ENCODE data around the gene ATXN7L1. TPM values are rescaled to one million over a fixed set of nuclear protein-coding genes. Genes with fewer than 3 reads are reported as not detected.
"Not testable (repeated sequence)": the region's sequence is repeated elsewhere in the genome, so short reads cannot be mapped to it uniquely, and the experiment has no call there.

Gene ATXN7L1
- polyA plus RNA-seq, 4 donors: 9.4 to 12.6 (median 10.8) TPM

- no peak for DNase-seq (ENCODE audit: low read depth in 4 of 4, low spot score in 3 of 4)
Measured at GRCh38 chr7:105862276-105862675, 14.1 kb downstream of the ATXN7L1 start.

DNA sequence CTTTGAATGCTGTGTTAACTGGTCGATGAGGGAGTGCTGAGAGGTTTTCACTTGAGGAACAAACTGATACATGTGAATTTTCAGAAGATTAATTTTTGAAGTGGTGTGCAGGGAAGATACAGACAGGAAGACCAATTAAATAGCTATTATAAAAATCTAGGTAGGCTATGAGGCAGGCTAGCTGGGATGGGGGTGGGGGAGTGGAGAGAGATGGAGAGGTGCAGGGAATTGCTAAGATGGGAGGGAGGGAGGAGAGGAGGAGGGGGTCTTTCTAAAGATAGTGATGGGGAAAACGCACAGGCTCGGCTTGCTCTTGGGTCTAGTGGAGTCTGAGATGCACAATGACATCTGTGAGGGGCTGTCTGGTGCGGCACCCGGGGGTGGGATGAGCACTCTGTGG is 15.2 kb downstream of the ATXN7L1 start:
- DNase-seq (ENCODE audit: low read depth in 4 of 4, low spot score in 3 of 4): no peak

- no peak for DNase-seq (ENCODE audit: low read depth in 4 of 4, low spot score in 3 of 4)
Measured at GRCh38 chr7:105860793-105861192, 15.6 kb downstream of the ATXN7L1 start.

- DNase-seq (ENCODE audit: low read depth in 4 of 4, low spot score in 3 of 4): no peak
Measured at GRCh38 chr7:105857009-105857952, 19.1 kb downstream of the ATXN7L1 start.

- no peak for DNase-seq (ENCODE audit: low read depth in 4 of 4, low spot score in 3 of 4)
Measured at GRCh38 chr7:105854498-105854897, 21.9 kb downstream of the ATXN7L1 start.

GRCh38 chr7:105853931-105854419 is 22.4 kb downstream of the ATXN7L1 start:
- DNase-seq (ENCODE audit: low read depth in 4 of 4, low spot score in 3 of 4): peak in 3 of 4 donors; percentile 40 to 59 (median 51)

DNA sequence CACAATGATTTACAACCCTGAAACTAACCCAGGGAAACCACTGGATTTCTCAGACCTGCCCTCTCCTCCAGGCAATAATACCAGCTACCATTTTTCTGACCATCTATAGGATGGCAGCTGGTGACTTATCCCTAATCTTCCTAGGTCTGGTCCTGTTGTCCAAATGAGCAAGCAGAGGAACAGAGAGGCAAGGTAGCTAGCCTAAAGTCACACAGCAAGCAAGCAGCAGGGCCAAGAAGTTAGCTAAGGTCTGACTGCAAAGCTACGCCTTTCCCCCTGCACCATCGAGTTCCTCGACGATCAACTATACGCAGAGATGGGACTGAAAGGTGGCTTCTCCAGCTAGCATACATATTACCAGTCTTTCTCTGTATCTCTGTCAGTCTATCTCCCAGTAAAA is 25.3 kb downstream of the ATXN7L1 start:
- no peak for DNase-seq (ENCODE audit: low read depth in 4 of 4, low spot score in 3 of 4)

DNA sequence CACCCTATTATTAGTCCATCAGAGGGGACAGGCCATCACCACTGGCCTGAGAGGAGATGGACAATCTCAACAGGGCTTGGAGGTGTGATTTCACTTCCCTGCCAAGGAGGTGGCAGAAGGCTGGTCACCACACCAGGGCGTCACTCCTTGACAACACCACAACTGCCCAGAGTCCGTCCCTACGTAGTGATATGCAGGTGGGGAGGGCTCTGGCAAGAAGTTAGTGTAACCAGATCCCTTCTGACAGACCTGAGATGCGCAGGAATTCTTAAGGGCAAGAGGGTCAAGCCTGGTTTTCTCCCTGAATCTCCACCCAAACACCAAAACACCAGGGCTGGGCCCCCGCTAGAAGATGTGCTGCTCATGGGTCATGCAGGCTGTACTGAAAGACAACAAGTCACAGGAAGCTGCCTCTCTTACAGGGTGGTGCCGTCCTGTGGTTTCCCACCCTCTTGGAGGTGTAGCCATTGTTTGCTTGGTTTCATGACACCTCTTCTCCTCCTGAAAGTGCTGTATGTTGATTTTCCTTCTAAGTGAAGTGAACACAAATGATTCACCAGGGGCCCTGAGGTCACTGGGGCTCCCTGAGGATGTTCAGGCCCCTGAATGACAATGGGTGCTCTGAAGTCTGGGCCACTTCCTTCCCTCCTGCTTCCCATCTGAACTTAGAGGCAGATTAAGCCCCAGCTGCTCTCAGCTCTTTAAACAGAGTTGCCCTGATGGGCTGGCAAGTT is 27.1 kb downstream of the ATXN7L1 start:
- no peak for DNase-seq (ENCODE audit: low read depth in 4 of 4, low spot score in 3 of 4)

- DNase-seq (ENCODE audit: low read depth in 4 of 4, low spot score in 3 of 4): no peak
Measured at GRCh38 chr7:105846404-105846803, 30.0 kb downstream of the ATXN7L1 start.

DNA sequence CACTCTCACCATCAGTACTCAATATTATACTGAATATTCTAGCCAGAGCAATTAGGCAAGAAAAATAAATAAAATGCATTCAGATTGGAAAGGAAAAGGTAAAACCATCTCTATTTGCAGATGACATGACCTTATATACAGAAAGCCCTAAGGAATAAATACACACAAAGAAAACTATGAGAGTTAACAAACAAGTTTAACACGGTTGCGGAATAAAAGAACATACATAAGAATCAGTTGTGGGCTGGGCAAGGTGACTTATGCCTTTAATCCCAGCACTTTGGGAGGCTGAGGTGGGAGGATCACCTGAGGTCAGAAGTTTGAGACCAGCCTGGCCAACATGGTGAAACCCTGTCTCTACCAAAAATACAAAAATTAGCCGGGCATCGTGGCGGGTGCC is 31.7 kb downstream of the ATXN7L1 start:
- DNase-seq (ENCODE audit: low read depth in 4 of 4, low spot score in 3 of 4): not testable (repeated sequence)

GRCh38 chr7:105841866-105842265 is 34.5 kb downstream of the ATXN7L1 start:
- no peak for DNase-seq (ENCODE audit: low read depth in 4 of 4, low spot score in 3 of 4)

DNA sequence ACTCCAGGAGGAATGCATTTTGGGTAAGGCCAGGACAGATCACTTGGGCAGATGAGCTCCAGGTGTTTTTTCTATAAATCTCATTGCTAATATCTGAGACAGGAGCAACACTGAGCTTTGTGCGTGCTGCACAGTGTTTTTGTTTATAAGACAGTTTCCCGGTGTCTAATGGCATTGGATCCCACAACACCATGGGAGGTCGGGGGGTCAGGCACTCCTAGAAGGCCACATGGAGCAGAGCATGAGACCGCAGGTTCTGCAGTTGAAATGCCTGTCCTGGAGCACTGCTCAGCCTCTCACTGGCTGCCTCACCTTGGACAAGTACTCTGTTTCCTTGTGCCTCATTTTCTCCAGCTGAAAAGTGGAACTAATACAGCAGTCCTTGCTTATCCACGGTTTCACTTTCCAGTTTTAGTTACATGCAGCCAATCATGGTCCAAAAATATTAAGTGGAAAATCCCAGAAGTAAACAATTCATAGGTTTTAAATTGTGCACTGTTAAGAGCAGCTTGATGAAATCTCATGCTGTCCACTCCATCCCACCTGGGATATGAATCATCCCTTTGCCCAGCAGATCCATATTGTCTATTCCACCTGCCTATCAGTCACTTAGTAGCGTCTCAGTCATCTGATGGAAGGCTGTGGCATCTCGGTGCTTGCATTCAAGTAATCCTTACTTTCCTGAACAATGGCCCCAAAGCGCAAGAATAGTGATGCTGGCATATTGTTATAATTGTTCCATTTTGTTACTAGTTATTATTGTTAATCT is 35.2 kb downstream of the ATXN7L1 start:
- no peak for DNase-seq (ENCODE audit: low read depth in 4 of 4, low spot score in 3 of 4)

- DNase-seq (ENCODE audit: low read depth in 4 of 4, low spot score in 3 of 4): no peak
Measured at GRCh38 chr7:105839266-105839665, 37.1 kb downstream of the ATXN7L1 start.

- no peak for DNase-seq (ENCODE audit: low read depth in 4 of 4, low spot score in 3 of 4)
Measured at GRCh38 chr7:105838627-105839231, 37.7 kb downstream of the ATXN7L1 start.

DNA sequence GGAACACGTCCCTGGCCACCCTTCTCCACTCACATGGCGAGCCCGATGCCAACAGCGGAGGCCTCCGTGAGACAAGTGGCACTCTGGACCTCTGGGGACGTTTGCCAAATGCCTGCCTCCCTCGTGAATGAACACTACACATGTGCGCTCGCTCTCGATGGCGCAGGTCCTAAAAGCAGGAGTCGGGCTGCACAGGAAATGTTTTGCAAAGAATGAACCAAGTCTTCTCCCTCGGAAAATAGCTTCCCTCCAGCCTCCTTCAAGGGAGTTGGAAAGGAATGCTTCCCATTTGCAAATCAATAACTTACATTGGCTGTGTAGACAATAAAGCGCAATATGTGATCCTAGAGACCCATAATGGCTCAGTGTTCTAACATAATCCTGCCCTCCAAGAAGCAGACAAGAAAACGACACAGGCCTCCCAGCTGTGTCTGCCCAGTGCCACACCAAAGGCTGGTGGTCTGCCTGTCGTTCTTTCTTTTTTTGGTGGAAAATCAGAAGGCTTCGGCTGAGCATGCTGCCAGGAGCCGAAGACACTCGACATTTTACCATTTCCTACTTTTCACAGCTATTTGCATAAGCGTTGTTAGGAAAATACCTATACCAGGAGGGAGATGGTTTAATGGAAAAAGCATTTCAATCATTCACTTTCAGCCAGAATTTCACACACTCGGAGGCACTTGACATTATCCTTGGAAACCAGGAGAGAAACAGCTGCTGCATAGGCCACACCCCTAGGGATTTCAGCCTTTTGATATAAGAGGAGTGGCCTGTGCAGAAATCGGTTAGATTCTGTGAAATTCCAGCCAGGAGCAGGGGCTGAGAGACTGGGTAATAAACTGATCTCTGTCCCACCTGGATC is 38.4 kb downstream of the ATXN7L1 start:
- DNase-seq (ENCODE audit: low read depth in 4 of 4, low spot score in 3 of 4): no peak

DNA sequence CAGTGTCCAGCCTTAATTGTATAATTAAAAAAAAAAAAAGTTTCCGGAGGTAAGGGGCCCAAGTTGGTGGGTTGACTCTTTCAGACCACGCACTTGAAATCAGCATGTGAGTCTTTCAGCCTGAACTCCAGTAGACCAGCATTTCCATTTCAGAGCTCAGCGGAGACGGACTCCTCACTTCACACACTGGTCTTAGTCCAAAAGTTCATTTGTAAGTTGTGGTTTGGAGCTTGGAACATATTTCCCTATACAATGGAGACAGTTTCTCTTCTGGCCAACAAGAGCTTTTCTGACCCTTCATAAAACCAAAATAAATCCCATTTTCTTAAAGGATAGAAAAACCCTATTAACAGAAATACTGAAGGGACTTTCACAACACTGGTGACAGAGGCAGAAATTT is 41.0 kb downstream of the ATXN7L1 start:
- no peak for DNase-seq (ENCODE audit: low read depth in 4 of 4, low spot score in 3 of 4)

DNA sequence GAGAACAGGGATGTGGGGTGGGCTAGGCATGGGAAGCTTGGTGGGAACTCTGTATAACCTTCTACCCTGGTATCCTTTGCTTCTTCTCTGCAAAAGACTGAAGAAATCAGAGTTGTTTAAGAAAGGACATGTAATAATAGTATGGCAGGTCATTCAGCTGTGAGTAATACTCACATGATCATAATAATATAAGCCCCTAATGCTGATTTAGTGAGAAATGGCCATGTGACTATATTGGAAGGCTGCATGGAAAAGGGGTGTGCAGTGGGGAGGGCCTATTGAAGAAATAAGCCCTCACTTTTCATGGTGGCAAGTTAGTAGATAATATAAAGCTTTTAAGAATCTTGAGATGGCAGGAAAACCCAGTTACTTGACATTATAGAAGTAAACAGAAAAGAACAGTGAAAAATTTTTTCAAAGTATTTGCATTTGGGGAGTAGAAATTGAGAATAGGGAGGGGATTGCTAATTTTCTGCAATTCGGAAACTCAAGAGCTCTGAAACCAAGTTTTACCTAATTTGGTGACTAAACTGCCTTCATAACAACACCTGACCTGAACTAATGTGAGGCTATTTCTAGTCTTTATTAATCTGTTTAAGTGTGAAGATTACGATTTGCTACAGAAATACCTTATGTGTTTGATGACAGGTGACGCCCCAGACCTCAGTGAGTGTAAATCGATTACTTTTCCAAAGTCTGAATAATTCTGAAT is 44.4 kb downstream of the ATXN7L1 start:
- DNase-seq (ENCODE audit: low read depth in 4 of 4, low spot score in 3 of 4): no peak

GRCh38 chr7:105831302-105831620 is 45.1 kb downstream of the ATXN7L1 start:
- no peak for DNase-seq (ENCODE audit: low read depth in 4 of 4, low spot score in 3 of 4)
